Muscle layer of duodenum (tissue), 2 donors: ENCODE data around the gene SH3RF3.

ENCODE experiments used
- H3K27ac ChIP-seq: one replicate; pipeline ENCODE4 v1.7.0; 2013; ENCODE audit warnings: mild to moderate bottlenecking, low read length
- H3K27me3 ChIP-seq: one replicate; pipeline ENCODE4 v1.7.0; 2013; ENCODE audit warnings: low read depth, mild to moderate bottlenecking, control low read depth, low read length
- H3K36me3 ChIP-seq, 2 donors: one replicate each; pipeline ENCODE4 v1.7.0; 2013; ENCODE audit warnings: low read length in 2 of 2, control low read depth in 1 of 2, mild to moderate bottlenecking in 1 of 2; ENCODE audit not compliant: insufficient read depth in 2 of 2, control insufficient read depth in 1 of 2
- H3K4me1 ChIP-seq, 2 donors: one replicate each; pipeline ENCODE4 v1.7.0; 2013; ENCODE audit warnings: low read length in 2 of 2, mild to moderate bottlenecking in 2 of 2, control low read depth in 1 of 2, moderate library complexity in 1 of 2; ENCODE audit not compliant: insufficient read depth in 2 of 2, control insufficient read depth in 1 of 2
- H3K4me3 ChIP-seq, 2 donors: one replicate each; pipeline ENCODE4 v1.7.0; 2013; ENCODE audit warnings: low read length in 2 of 2, low read depth in 1 of 2, mild to moderate bottlenecking in 1 of 2
- H3K9me3 ChIP-seq, 2 donors: one replicate each; pipeline ENCODE4 v1.7.0; 2013; ENCODE audit warnings: low read length in 2 of 2, control low read depth in 1 of 2, mild to moderate bottlenecking in 1 of 2; ENCODE audit not compliant: control insufficient read depth in 1 of 2
- donor health status: healthy.

The SH3RF3 gene

DNA sequence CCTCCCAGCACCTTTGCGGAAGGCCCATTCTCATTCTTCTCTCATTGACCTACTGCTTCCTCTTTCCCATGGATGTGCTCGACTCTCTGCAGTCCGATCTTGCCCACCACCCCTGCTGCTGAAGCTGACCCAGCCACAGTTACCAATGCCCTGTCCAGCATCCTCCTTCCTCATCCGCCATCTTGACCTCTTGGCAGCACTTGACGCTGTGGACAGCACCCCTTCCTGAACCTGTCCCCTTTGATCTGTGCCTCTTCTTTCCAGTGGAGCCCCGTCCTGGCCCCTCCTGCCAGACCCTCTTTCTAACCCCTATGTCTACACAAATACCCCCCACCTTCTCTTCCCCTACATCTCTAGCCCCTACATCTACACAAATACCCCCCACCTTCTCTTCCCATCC, 275.7 kb downstream of the SH3RF3 start:
- Histone ChIP-seq H3K27ac (no peak overlapping the region), H3K4me3 (no peak overlapping the region), H3K36me3 (peaks cover 0 to 5% of the 10 kb centered on the region in 2 donors), H3K4me1 (no peaks in the 10 kb centered on the region), H3K9me3 (no peaks in the 10 kb centered on the region), H3K27me3 (no peaks in the 10 kb centered on the region)

DNA sequence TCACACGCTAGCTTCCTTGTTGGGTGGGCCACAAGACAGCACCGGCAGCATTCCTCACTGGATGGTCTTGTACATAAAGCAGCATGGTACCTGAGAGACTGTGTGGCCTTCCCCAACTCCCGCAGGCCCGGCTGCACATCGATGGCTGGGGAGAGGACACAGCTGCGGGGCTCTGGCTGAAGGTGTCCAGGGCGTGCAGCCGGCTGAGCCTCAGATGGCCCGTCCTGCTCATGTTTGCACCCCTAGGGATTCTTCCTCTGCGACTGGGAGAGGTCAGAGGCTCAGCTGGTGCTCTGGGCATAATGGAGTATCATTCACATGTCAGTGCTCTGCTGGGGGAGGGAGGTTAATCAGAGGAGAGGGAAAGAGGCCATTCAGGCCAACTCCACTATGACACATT, 276.9 kb downstream of the SH3RF3 start:
- no peak overlapping the region for H3K4me3 ChIP-seq
- H3K9me3 ChIP-seq: no peaks in the 10 kb centered on the region
- H3K36me3 ChIP-seq: no peaks in the 10 kb centered on the region
- H3K27ac ChIP-seq: no peak overlapping the region
- H3K4me1 ChIP-seq: peaks cover 0 to 3% of the 10 kb centered on the region in 2 donors
- H3K27me3 ChIP-seq: no peaks in the 10 kb centered on the region

DNA sequence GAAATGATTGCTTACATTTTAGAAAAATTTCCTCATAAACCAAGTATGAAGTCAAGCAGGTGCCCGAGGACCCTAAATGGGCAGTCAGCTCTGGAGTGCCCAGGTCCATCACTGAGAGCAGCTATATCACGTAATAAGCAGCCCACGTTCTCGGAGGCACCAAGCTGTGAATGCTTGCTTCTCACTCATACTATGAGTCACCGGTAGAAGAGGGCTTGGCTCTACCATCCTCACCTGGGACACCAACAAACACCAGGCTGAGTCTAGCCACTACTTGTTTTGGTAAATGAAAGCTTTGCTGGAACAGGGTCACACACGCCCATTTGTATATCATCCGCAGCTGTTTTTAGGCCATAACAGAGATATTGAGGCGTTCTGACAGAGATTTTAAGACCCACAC, 277.3 kb downstream of the SH3RF3 start:
- H3K27me3 ChIP-seq: no peaks in the 10 kb centered on the region
- H3K4me3 ChIP-seq: no peak overlapping the region
- H3K27ac ChIP-seq: no peak overlapping the region

GRCh38 chr2:109407276-109408042, 278.5 kb downstream of the SH3RF3 start:
- Histone ChIP-seq H3K27ac (no peak overlapping the region), H3K27me3 (no peaks in the 10 kb centered on the region), H3K36me3 (no peaks in the 10 kb centered on the region), H3K9me3 (no peaks in the 10 kb centered on the region), H3K4me3 (no peak overlapping the region), H3K4me1 (peaks cover 0 to 3% of the 10 kb centered on the region in 2 donors)

More for the DNA sequence above, 277.3 kb downstream of the SH3RF3 start:
- Histone ChIP-seq H3K4me1 (peaks cover 0 to 3% of the 10 kb centered on the region in 2 donors), H3K36me3 (no peaks in the 10 kb centered on the region), H3K9me3 (no peaks in the 10 kb centered on the region)

- Histone ChIP-seq H3K4me3 (no peak overlapping the region), H3K27ac (no peak overlapping the region), H3K9me3 (no peaks in the 10 kb centered on the region), H3K36me3 (no peaks in the 10 kb centered on the region), H3K27me3 (no peaks in the 10 kb centered on the region), H3K4me1 (peaks cover 0 to 3% of the 10 kb centered on the region in 2 donors)
Measured at GRCh38 chr2:109408043-109408335, 279.0 kb downstream of the SH3RF3 start.

DNA sequence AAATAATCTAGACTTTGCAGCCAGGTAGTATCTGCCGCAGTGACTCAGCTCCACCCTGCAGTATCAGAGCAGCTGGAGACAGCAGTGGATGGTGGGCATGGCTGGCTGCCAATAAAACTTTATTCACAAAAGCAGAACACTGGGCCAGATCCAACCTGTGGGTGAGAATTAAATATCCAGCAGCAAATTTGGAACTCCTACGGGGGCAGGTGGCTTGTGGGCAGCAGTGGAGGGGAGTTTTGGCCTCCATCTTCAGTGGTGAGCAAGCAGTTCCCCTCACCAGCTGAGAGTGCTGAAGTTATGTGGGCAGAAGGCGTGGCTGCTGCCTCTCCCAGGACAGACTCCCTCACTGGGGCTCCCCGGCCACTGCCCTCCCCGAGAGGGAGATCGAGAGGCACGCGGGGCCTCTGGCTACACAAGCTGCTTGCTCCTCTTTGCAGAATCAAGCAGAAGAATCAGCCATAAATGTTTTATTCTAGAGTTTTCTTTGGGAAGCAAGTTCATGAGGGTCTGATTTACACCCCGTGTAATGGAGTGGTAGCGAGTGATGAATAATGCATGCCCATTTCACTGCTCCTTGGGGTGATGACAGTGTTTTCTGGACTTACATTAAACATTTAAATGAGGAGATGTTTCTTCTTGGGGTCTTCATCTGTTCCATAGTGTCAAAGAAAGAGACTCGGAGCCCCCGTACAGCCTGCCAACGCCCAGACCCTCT, 280.5 kb downstream of the SH3RF3 start:
- H3K36me3 ChIP-seq: no peaks in the 10 kb centered on the region
- no peak overlapping the region for H3K27ac ChIP-seq
- peaks cover 0 to 3% of the 10 kb centered on the region in 2 donors for H3K4me1 ChIP-seq
- no peaks in the 10 kb centered on the region for H3K9me3 ChIP-seq
- H3K4me3 ChIP-seq: no peak overlapping the region
- no peaks in the 10 kb centered on the region for H3K27me3 ChIP-seq

DNA sequence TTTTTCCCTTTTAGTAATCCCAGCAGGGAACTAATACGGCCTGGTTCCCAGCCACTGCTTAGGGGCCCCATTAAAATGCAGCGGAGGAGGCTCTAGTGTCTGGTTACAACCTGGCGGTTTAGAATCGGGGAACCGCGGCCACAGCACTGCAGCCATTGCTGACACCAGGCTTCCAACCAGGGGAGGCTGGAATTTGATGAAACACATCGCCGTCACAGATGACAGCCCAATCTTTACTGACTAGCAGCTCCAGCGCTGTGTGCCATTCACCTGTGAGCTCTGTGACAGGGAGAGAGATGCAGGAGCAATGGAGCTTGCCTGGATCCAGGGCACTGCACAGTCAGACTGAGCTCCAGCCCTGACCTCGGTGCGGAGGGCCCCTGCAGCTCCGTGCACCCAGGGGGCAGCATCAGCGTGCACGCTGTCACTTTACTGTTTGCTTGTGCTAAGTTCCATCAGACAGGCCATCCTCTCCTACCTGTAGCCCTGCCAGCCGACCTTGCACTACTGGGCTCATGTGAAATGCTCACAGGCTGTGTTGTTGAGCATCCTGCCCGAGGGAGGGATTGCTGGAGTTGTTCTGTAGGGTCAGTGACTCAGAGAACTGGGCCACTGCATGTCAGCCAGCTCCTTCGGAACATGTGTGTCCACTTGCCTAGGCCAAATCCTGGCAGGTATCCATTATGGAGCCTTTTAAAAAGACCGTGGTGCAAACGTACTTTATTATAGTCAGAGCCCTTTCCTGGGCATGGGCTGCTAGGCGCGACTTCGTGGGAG, 281.2 kb downstream of the SH3RF3 start:
- H3K4me3 ChIP-seq: no peak overlapping the region
- peaks cover 0 to 3% of the 10 kb centered on the region in 2 donors for H3K4me1 ChIP-seq
- H3K27me3 ChIP-seq: no peaks in the 10 kb centered on the region
- H3K27ac ChIP-seq: no peak overlapping the region
- no peaks in the 10 kb centered on the region for H3K36me3 ChIP-seq
- no peaks in the 10 kb centered on the region for H3K9me3 ChIP-seq

GRCh38 chr2:109411640-109412325, 282.8 kb downstream of the SH3RF3 start:
- H3K27me3 ChIP-seq: no peaks in the 10 kb centered on the region
- no peak overlapping the region for H3K4me3 ChIP-seq
- H3K36me3 ChIP-seq: no peaks in the 10 kb centered on the region
- H3K9me3 ChIP-seq: no peaks in the 10 kb centered on the region
- peaks cover 0 to 3% of the 10 kb centered on the region in 2 donors for H3K4me1 ChIP-seq
- no peak overlapping the region for H3K27ac ChIP-seq

DNA sequence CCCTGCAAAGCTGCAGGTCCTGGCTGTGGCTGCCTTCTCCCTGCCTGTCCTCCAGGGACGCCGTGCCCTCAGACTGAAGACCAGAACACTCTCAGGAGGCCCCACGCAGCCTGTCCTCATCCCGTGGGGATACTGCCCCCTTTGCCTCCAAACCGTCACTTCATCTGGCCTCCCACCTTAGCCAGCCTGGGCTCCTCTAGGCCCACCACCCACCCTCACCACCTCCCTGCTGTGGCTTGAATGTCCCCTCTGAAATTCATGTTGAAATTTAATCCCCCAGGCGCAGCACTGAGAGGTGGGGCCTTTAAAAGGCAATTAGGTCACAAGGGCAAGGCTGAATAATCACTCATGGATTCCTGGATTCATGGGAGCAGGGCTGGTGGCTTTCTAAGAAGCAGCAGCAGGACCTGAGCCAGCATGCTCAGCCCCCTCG, 286.6 kb downstream of the SH3RF3 start:
- H3K4me3 ChIP-seq: no peak overlapping the region
- H3K36me3 ChIP-seq: no peaks in the 10 kb centered on the region
- no peaks in the 10 kb centered on the region for H3K27me3 ChIP-seq
- no peaks in the 10 kb centered on the region for H3K9me3 ChIP-seq
- H3K4me1 ChIP-seq: peaks cover 0 to 6% of the 10 kb centered on the region in 2 donors
- H3K27ac ChIP-seq: no peak overlapping the region

- Histone ChIP-seq H3K36me3 (no peaks in the 10 kb centered on the region), H3K27me3 (no peaks in the 10 kb centered on the region), H3K4me3 (no peak overlapping the region), H3K27ac (no peak overlapping the region), H3K9me3 (no peaks in the 10 kb centered on the region), H3K4me1 (peaks cover 0 to 6% of the 10 kb centered on the region in 2 donors)
Measured at GRCh38 chr2:109417701-109418335, 288.8 kb downstream of the SH3RF3 start.
